SU-DHL-6 (cell line): ENCODE results near the gene B3GNT9.

ENCODE experiments used
- H2AFZ ChIP-seq: fragments of 200-600 bp; sonication (generic); 2 replicates; pipeline ENCODE4 v1.6.1; 2014; ENCODE audit warnings: low read depth, mild to moderate bottlenecking, moderate library complexity, mixed read lengths, antibody characterized with exemption, low read length; ENCODE audit not compliant: severe bottlenecking
- H3F3A ChIP-seq: fragments of 200-600 bp; shearing (Covaris generic); 2 replicates; pipeline ENCODE4 v1.6.0; 2016; ENCODE audit warnings: antibody characterized with exemption, mild to moderate bottlenecking; ENCODE audit not compliant: insufficient read depth
- H3K27ac ChIP-seq: fragments of 200-600 bp; sonication (generic); 2 replicates; pipeline ENCODE4 v1.5.1; 2016; ENCODE audit warnings: low read depth, mild to moderate bottlenecking, low read length, moderate library complexity, mixed read lengths
- H3K27me3 ChIP-seq: fragments of 200-600 bp; sonication (generic), shearing (Covaris generic); 2 replicates; pipeline ENCODE4 v1.6.0; 2014; ENCODE audit warnings: mild to moderate bottlenecking, low read length
- H3K36me3 ChIP-seq: fragments of 200-600 bp; sonication (generic); 2 replicates; pipeline ENCODE4 v1.6.1; 2014; ENCODE audit warnings: mild to moderate bottlenecking, low read length, mixed read lengths
- H3K4me2 ChIP-seq: fragments of 300-600, 200-600 bp; shearing (Covaris generic), sonication (generic); 2 replicates; pipeline ENCODE4 v1.6.0; 2014; ENCODE audit warnings: low read length, low read depth, mild to moderate bottlenecking; ENCODE audit not compliant: poor library complexity, severe bottlenecking
- H3K4me3 ChIP-seq: fragments of 200-600 bp; sonication (generic); 2 replicates; pipeline ENCODE4 v1.5.1; 2014; ENCODE audit warnings: antibody characterized with exemption, low read length, mild to moderate bottlenecking, mixed read lengths; ENCODE audit not compliant: insufficient read depth, poor library complexity, severe bottlenecking
- H3K79me2 ChIP-seq: fragments of 200-600 bp; sonication (generic); 2 replicates; pipeline ENCODE4 v1.6.1; 2014; ENCODE audit warnings: mild to moderate bottlenecking, low read length, moderate library complexity; ENCODE audit not compliant: insufficient read depth
- H3K9ac ChIP-seq: fragments of 200-600 bp; sonication (generic); 2 replicates; pipeline ENCODE4 v1.7.0; 2014; ENCODE audit warnings: mild to moderate bottlenecking, low read length
- H3K9me2 ChIP-seq: fragments of 200-600 bp; sonication (generic); replicated peaks from 2 replicates; pipeline ENCODE4 v1.6.1; 2014; ENCODE audit warnings: low read length; ENCODE audit not compliant: insufficient read depth
- H3K9me3 ChIP-seq: fragments of 200-600 bp; sonication (generic); 2 replicates; pipeline ENCODE4 v1.6.1; 2014; ENCODE audit warnings: low read length, mixed read lengths; ENCODE audit not compliant: insufficient read depth
- H4K20me1 ChIP-seq: fragments of 200-600 bp; sonication (generic); 2 replicates; pipeline ENCODE4 v1.6.1; 2014; ENCODE audit warnings: low read depth, mild to moderate bottlenecking, antibody characterized with exemption, low read length, moderate library complexity, mixed read lengths
- EZH2phosphoT487 ChIP-seq: fragments of 200-600 bp; sonication (generic), shearing (Covaris generic); conservative IDR thresholded peaks from 2 replicates; pipeline ENCODE4 v1.6.1; 2018; ENCODE audit warnings: mild to moderate bottlenecking, antibody characterized with exemption, low read length, moderate library complexity, mixed read lengths
- TF ChIP-seq, protein P1 (sequence below): fragments of 200-600 bp; sonication (generic); IDR thresholded peaks from one replicate; pipeline ENCODE4 v1.5.1; 2017; ENCODE audit warnings: antibody characterized with exemption, mild to moderate bottlenecking, low read length, moderate library complexity; ENCODE audit not compliant: insufficient read depth, poor library complexity, severe bottlenecking

Gene B3GNT9

DNA sequence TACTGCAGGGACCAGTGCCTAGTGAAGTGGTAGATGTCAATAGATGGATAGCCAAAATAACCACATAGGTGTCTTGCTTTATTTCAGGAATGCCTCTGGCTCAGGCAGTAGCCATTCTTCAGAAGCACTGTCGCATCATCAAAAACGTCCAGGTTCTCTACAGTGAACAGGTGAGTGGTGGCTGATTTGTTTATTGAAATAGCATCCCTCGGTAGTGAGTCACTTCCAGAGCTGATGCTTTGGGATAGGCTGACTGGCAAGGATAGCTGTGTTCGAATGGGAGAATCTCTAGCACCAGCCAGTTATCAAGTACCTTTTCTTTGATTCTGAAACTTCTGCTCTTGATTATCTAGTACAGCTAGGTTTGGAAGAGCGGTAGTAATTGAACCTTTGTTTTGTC lies 30.8 kb downstream of the B3GNT9 start:
- Histone ChIP-seq H3K27ac (no peak overlapping the region), H2AFZ (no peak overlapping the region), H3K27me3 (no peaks in the 10 kb centered on the region), H3K79me2 (peaks cover 14% of the 10 kb centered on the region), H3K4me2 (no peak overlapping the region), H3K9me2 (no peaks in the 10 kb centered on the region), H4K20me1 (no peaks in the 10 kb centered on the region), H3K9me3 (no peaks in the 10 kb centered on the region), H3K4me3 (no peak overlapping the region), H3K9ac (no peak overlapping the region), H3K36me3 (no peaks in the 10 kb centered on the region), H3F3A (0 out of 2 replicates have a peak, but pooled peaks cover 4% of the 10 kb centered on the region)
- TF ChIP-seq, protein P1, sequence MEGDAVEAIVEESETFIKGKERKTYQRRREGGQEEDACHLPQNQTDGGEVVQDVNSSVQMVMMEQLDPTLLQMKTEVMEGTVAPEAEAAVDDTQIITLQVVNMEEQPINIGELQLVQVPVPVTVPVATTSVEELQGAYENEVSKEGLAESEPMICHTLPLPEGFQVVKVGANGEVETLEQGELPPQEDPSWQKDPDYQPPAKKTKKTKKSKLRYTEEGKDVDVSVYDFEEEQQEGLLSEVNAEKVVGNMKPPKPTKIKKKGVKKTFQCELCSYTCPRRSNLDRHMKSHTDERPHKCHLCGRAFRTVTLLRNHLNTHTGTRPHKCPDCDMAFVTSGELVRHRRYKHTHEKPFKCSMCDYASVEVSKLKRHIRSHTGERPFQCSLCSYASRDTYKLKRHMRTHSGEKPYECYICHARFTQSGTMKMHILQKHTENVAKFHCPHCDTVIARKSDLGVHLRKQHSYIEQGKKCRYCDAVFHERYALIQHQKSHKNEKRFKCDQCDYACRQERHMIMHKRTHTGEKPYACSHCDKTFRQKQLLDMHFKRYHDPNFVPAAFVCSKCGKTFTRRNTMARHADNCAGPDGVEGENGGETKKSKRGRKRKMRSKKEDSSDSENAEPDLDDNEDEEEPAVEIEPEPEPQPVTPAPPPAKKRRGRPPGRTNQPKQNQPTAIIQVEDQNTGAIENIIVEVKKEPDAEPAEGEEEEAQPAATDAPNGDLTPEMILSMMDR = no peak
- no peak for TF ChIP-seq EZH2phosphoT487

DNA sequence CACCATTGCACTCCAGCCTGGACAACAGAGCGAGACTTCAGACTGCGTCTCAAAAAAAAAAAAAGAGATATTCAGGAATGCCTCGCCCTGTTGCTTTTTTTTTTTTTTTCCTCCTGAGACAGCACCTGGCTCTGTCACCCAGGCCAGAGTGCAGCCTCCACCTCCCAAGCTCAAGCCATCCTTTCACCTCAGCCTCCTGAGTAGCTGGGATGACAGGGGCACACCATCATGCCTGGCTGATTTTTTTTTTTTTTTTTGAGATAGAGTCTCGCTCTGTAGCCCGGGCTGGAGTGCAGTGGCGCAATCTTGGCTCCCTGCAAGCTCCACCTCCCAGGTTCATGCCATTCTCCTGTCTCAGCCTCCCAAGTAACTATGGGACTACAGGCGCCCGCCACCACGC lies 33.1 kb downstream of the B3GNT9 start:
- Histone ChIP-seq H3K27ac (no peak overlapping the region), H3K27me3 (no peaks in the 10 kb centered on the region), H3K9me3 (no peaks in the 10 kb centered on the region), H3K36me3 (no peaks in the 10 kb centered on the region), H3K9ac (no peak overlapping the region), H4K20me1 (no peaks in the 10 kb centered on the region), H3K9me2 (no peaks in the 10 kb centered on the region), H2AFZ (no peak overlapping the region), H3F3A (0 out of 2 replicates have a peak, but pooled peaks cover 4% of the 10 kb centered on the region), H3K79me2 (peaks cover 26% of the 10 kb centered on the region), H3K4me2 (no peak overlapping the region), H3K4me3 (no peak overlapping the region)
- no peak for TF ChIP-seq EZH2phosphoT487
- TF ChIP-seq, protein P1 = no peak

DNA sequence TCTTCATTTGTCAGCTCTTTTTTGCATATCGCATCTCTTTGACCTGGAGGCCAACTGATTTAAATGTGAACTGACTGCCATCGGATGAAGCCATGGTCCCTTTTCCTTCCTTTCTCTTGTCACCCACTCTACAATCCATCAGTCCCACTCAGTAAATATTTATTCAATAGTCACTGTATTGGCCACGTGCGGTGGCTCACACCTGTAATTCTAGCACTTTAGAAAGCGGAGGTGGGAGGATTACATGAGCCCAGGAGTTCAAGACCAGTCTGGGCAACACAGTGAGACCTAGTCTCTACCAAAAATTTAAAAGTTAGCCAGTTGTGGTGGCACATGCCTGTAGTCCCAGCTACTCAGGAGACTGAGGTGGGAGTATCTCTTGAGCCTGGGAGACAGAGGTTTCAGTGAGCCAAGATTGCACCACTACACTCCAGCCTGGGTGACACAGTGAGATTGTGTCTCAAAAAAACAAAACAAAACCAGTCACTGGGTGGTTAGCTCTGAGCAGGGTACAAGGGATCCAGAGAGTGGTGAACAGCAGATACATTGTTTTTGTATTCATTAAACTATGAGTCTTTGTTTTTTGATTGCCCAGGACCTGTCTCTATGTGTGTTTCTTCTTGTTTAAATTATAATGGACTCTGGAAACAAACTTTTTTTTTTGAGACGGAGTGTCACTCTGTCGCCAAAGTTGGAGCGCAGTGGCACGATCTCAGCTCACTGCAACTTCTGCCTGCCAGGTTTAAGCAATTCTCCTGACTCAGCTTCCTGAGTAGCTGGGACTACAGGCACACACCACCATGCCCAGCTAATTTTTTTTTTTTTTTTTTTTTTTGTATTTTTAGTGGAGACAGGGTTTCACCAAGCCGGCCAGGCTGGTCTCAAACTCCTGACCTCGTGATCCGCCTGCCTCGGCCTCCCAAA lies 34.1 kb downstream of the B3GNT9 start:
- H3K4me3 ChIP-seq = no peak overlapping the region
- no peak overlapping the region for H3K4me2 ChIP-seq
- H3K9ac ChIP-seq = no peak overlapping the region
- H3K9me3 ChIP-seq = no peaks in the 10 kb centered on the region
- H4K20me1 ChIP-seq = no peaks in the 10 kb centered on the region
- no peaks in the 10 kb centered on the region for H3K36me3 ChIP-seq
- no peak overlapping the region for H3K27ac ChIP-seq
- H3F3A ChIP-seq = 0 out of 2 replicates have a peak, but pooled peaks cover 4% of the 10 kb centered on the region
- no peaks in the 10 kb centered on the region for H3K27me3 ChIP-seq
- H2AFZ ChIP-seq = no peak overlapping the region
- no peaks in the 10 kb centered on the region for H3K9me2 ChIP-seq
- TF ChIP-seq, protein P1 = no peak
- H3K79me2 ChIP-seq = peaks cover 31% of the 10 kb centered on the region
